CD4-positive, alpha-beta T cell (primary cell): Measurements from ENCODE around the gene ROBO4. TPM values are rescaled to one million over a fixed set of nuclear protein-coding genes. Genes with fewer than 3 reads are reported as not detected.

Source experiments
- ATAC-seq: fragments of 200-7000 bp; cut with Tn5 transposase; one replicate; pipeline ENCODE4 v1.10.0; 2022; ENCODE audit warnings: mild to moderate bottlenecking; ENCODE audit not compliant: poor library complexity
- CTCF ChIA-PET: fragments of 350-600 bp; sonication (Branson Sonifier 250); formaldehyde crosslinking; loops from one replicate; lab custom pipeline; 2021; ENCODE audit warnings: antibody characterized with exemption, inconsistent platforms; lab: Charles Lee
- POLR2A ChIA-PET: fragments of 350-600 bp; sonication (Branson Sonifier 250); formaldehyde crosslinking; loops from one replicate; lab custom pipeline; 2021; ENCODE audit warnings: antibody characterized with exemption, inconsistent platforms; lab: Charles Lee
- DNase-seq, 14 experiments: peaks; one replicate each; pipeline ENCODE4 v3.0.0-alpha.2; 2013 to 2020; ENCODE audit warnings: mixed read lengths in 2 of 14
- H3K27ac ChIP-seq, 2 donors: one replicate each; pipeline versions ENCODE4 v1.5.1 to v1.7.0; 2013; ENCODE audit warnings: low read length in 2 of 2, low read depth in 1 of 2, mild to moderate bottlenecking in 1 of 2
- H3K27me3 ChIP-seq, 2 experiments: 1 replicate in 1 of 2; 2 replicates in 1 of 2; pipeline versions ENCODE4 v1.6.1 to v1.7.0; 2013; ENCODE audit warnings: low read length in 2 of 2, control low read depth in 1 of 2, mild to moderate bottlenecking in 1 of 2, moderate library complexity in 1 of 2; ENCODE audit not compliant: insufficient read depth in 2 of 2, control insufficient read depth in 1 of 2
- H3K36me3 ChIP-seq: one replicate; pipeline ENCODE4 v1.6.1; 2013; ENCODE audit warnings: low read length, control low read depth; ENCODE audit not compliant: insufficient read depth
- H3K4me1 ChIP-seq: one replicate; pipeline ENCODE4 v1.6.1; 2013; ENCODE audit warnings: low read length, control low read depth; ENCODE audit not compliant: insufficient read depth
- H3K4me3 ChIP-seq: one replicate; pipeline ENCODE4 v1.5.1; 2013; ENCODE audit warnings: mild to moderate bottlenecking, low read length, moderate library complexity
- H3K9me3 ChIP-seq, 2 experiments: 1 replicate in 1 of 2; 2 replicates in 1 of 2; pipeline versions ENCODE4 v1.6.1 to v1.7.0; 2013; ENCODE audit warnings: low read length in 2 of 2, mild to moderate bottlenecking in 2 of 2, control low read depth in 1 of 2, moderate library complexity in 1 of 2; ENCODE audit not compliant: control insufficient read depth in 1 of 2, insufficient read depth in 1 of 2
- H3K27ac Mint-ChIP-seq: one replicate; pipeline ENCODE4 v1.8.0; 2020; ENCODE audit warnings: mixed read lengths
- H3K27me3 Mint-ChIP-seq: one replicate; pipeline ENCODE4 v1.8.0; 2021; ENCODE audit warnings: mixed read lengths
- H3K36me3 Mint-ChIP-seq: one replicate; pipeline ENCODE4 v1.8.0; 2021; ENCODE audit warnings: low read depth, mixed read lengths
- H3K4me1 Mint-ChIP-seq: one replicate; pipeline ENCODE4 v1.8.0; 2021; ENCODE audit warnings: low read depth, mixed read lengths
- H3K4me3 Mint-ChIP-seq: one replicate; pipeline ENCODE4 v1.8.0; 2020; ENCODE audit warnings: mild to moderate bottlenecking, mixed read lengths
- H3K9me3 Mint-ChIP-seq: one replicate; pipeline ENCODE4 v1.8.0; 2020; ENCODE audit warnings: mixed read lengths
- intact Hi-C, 2 experiments: fragments of 100-400 bp; cut with DNase I in 1 of 2; cut with micrococcal nuclease in 1 of 2; formaldehyde crosslinking; loops; one replicate each; pipeline versions ENCODE4 v1.15.1 to v1.9.0; 2023 to 2025; cut with DNase I, micrococcal nuclease
- total RNA-seq, 174 experiments: library from RNA in 2 of 174; stranded (reverse) in 2 of 174; gene quantifications; one replicate each; pipeline ENCODE4 v1.2.3 and lab custom pipeline; 2021 to 2026
- TF ChIP-seq, protein P1 (sequence below): fragments of 200-600 bp; IDR thresholded peaks from one replicate; pipeline ENCODE4 v1.8.0; 2022; ENCODE audit warnings: antibody characterized with exemption, mild to moderate bottlenecking

The ROBO4 gene
- total RNA-seq, 2 experiments from 2014 or later: not detected

DNA sequence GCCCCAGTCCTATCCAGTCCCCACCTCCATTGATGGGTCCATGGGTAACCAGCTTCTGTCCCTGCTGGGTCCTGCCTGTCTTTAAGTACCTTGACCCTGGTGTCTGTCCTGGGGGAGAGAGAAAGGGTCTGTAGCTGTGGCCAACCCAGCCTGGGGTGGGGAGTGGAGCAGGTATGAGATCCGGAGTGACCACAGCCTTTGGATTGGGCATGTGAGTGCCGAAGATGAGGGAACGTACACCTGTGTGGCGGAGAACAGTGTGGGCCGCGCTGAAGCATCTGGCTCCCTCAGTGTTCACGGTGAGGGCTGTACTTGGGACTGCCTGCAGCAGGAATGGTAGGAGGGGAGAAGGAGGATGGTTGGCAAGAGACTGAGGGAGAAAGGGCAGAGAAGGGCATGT lies 27.2 kb downstream of the ROBO4 start:
- ATAC-seq (no peak), DNase-seq (no peak)
- H3K4me3 Mint-ChIP-seq: no peak overlapping the region
- Histone ChIP-seq H3K4me3 (no peak overlapping the region), H3K4me1 (peaks cover 38% of the 10 kb centered on the region), H3K9me3 (peaks cover 0 to 20% of the 10 kb centered on the region in 2 experiments), H3K27me3 (peaks cover 62 to 96% of the 10 kb centered on the region in 2 experiments), H3K36me3 (no peaks in the 10 kb centered on the region), H3K27ac (no peak overlapping the region)
- TF ChIP-seq, protein P1, sequence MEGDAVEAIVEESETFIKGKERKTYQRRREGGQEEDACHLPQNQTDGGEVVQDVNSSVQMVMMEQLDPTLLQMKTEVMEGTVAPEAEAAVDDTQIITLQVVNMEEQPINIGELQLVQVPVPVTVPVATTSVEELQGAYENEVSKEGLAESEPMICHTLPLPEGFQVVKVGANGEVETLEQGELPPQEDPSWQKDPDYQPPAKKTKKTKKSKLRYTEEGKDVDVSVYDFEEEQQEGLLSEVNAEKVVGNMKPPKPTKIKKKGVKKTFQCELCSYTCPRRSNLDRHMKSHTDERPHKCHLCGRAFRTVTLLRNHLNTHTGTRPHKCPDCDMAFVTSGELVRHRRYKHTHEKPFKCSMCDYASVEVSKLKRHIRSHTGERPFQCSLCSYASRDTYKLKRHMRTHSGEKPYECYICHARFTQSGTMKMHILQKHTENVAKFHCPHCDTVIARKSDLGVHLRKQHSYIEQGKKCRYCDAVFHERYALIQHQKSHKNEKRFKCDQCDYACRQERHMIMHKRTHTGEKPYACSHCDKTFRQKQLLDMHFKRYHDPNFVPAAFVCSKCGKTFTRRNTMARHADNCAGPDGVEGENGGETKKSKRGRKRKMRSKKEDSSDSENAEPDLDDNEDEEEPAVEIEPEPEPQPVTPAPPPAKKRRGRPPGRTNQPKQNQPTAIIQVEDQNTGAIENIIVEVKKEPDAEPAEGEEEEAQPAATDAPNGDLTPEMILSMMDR: no peak
- ChIA-PET CTCF (no interaction called here), POLR2A (interaction anchor here (1.2 kb wide), 1 partner anchor 83 kb away, joined by 3 read pairs; no protein-coding TSS in a partner anchor)
- peaks cover 39% of the 10 kb centered on the region for H3K4me1 Mint-ChIP-seq
- no peaks in the 10 kb centered on the region for H3K36me3 Mint-ChIP-seq
- no peaks in the 10 kb centered on the region for H3K9me3 Mint-ChIP-seq
- peaks cover 94% of the 10 kb centered on the region for H3K27me3 Mint-ChIP-seq
- intact Hi-C loops: no loop called here
- H3K27ac Mint-ChIP-seq: no peak overlapping the region

DNA sequence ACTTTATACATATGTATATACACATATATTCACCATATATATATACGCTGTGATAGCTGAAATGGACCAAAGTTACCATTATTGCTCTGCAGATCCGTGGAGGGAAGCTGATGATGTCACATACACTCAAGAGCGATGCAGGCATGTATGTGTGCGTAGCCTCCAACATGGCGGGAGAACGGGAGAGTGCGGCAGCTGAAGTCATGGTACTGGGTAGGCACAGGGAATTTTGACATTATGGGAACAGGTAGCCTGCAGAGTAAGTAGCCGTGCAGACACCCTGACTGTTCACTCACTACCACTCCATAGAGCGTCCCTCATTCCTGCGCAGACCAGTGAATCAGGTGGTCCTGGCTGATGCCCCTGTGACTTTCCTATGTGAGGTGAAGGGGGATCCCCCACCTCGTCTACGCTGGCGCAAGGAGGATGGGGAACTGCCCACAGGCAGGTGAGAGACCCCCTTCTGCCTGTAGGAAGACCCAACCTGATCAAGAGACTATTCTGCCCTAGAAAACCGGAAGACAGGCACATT lies 27.7 kb downstream of the ROBO4 start:
- Mint-ChIP-seq H3K4me1 (peaks cover 39% of the 10 kb centered on the region), H3K27ac (no peak overlapping the region), H3K4me3 (no peak overlapping the region), H3K36me3 (no peaks in the 10 kb centered on the region), H3K27me3 (peaks cover 95% of the 10 kb centered on the region), H3K9me3 (no peaks in the 10 kb centered on the region)
- intact Hi-C loops: no loop called here
- POLR2A ChIA-PET: no interaction called here
- no peaks in the 10 kb centered on the region for H3K36me3 ChIP-seq
- ATAC-seq (no peak), DNase-seq (no peak)
- peaks cover 67 to 96% of the 10 kb centered on the region in 2 experiments for H3K27me3 ChIP-seq
- TF ChIP-seq, protein P1: no peak
- H3K4me3 ChIP-seq: no peak overlapping the region
- CTCF ChIA-PET: no interaction called here
- H3K27ac ChIP-seq: no peak overlapping the region
- H3K9me3 ChIP-seq: peaks cover 0 to 23% of the 10 kb centered on the region in 2 experiments
- H3K4me1 ChIP-seq: peaks cover 43% of the 10 kb centered on the region

DNA sequence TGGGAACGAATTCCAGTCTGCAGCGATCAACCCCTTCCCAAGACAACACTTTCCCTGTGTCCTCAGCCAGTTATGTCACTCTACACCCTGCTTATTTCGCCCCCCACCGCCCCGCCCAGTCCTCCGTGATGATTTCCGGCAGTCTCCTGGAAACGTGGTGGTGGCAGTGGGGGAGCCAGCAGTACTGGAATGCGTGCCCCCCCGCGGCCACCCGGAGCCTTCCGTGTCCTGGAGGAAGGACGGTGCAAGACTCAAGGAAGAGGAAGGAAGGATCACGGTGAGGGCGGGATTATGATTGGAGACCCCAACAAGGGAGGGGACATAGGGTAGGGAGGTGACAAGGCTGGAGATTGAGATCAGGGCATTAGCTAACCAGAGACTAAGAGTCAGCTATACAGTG lies 28.3 kb downstream of the ROBO4 start:
- POLR2A ChIA-PET: no interaction called here

More for the DNA sequence above, 28.3 kb downstream of the ROBO4 start:
- H3K4me1 ChIP-seq: peaks cover 45% of the 10 kb centered on the region
- peak overlapping the region; percentile 50 for H3K4me3 Mint-ChIP-seq
- peaks cover 73 to 96% of the 10 kb centered on the region in 2 experiments for H3K27me3 ChIP-seq
- H3K27ac ChIP-seq: no peak overlapping the region
- CTCF ChIA-PET: interaction anchor here (1.5 kb wide), 1 partner anchor 97 kb away, joined by 3 read pairs; no protein-coding TSS in a partner anchor
- no peaks in the 10 kb centered on the region for H3K36me3 Mint-ChIP-seq
- H3K9me3 Mint-ChIP-seq: no peaks in the 10 kb centered on the region
- H3K27ac Mint-ChIP-seq: no peak overlapping the region
- TF ChIP-seq, protein P1: no peak
- DNase-seq (no peak), ATAC-seq (no peak)
- intact Hi-C loops: no loop called here
- peaks cover 39% of the 10 kb centered on the region for H3K4me1 Mint-ChIP-seq
- no peaks in the 10 kb centered on the region for H3K36me3 ChIP-seq
- H3K9me3 ChIP-seq: peaks cover 0 to 21% of the 10 kb centered on the region in 2 experiments
- peaks cover 96% of the 10 kb centered on the region for H3K27me3 Mint-ChIP-seq
- peak overlapping the region; percentile 5 for H3K4me3 ChIP-seq
